HCEC 1CT (cell line): ENCODE results near the gene UBA3.

ENCODE experiments used
- DNase-seq: peaks from one replicate; pipeline ENCODE4 v3.0.0-alpha.2; 2017

Gene UBA3

GRCh38 chr3:69065318-69065964, 14.7 kb downstream of the UBA3 start:
- DNase-seq: no peak

DNA sequence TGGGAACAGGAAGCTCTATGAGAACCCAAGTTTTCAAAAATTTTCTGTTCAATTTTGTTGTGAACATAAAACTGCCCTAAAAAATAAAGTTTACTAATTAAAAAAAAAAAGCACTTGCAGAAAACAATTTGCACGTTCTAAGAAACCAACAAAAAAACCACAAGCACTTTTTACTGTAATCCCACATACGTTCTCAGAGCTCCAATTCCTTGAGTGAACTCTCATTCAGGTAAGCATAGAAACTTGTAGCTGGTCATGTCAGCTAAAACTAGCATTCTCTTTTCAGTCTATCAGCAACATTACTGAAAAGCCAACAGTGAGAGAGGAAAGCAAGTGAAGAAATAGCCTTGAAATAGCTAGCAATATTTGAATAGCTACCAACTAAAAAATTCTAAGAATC, 16.5 kb downstream of the UBA3 start:
- DNase-seq: no peak

DNA sequence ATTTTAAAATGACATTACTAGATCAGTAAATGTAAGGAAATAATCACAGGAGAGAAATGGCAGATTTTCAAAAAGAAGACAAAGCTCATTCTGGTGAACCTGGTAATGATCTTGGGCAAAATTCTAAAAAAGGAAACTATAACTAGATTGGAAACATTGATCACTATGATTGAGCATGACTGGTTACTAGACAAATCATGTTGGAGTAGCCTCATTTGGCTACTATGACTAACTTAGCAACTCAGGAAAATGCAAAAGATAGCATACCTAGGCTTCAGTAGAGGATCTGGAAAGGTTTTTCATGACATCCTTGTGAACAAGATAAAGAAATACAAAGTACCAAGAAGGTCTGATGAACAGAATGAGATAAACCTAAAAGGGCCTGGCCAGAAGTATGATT, 20.5 kb downstream of the UBA3 start:
- DNase-seq: no peak

DNA sequence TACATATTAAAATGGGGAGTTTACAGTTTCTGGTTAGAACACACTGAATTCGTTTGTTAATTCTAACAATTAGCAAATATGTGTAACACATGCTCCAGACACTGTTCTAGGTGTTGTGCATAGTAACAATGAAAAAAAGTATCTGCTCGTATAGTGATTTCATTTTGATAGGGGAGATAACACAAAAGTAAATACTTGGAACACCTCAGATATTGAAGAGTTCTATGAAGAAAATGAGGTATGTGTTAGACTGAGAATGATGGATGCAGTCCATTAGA, 21.3 kb downstream of the UBA3 start:
- no peak for DNase-seq

DNA sequence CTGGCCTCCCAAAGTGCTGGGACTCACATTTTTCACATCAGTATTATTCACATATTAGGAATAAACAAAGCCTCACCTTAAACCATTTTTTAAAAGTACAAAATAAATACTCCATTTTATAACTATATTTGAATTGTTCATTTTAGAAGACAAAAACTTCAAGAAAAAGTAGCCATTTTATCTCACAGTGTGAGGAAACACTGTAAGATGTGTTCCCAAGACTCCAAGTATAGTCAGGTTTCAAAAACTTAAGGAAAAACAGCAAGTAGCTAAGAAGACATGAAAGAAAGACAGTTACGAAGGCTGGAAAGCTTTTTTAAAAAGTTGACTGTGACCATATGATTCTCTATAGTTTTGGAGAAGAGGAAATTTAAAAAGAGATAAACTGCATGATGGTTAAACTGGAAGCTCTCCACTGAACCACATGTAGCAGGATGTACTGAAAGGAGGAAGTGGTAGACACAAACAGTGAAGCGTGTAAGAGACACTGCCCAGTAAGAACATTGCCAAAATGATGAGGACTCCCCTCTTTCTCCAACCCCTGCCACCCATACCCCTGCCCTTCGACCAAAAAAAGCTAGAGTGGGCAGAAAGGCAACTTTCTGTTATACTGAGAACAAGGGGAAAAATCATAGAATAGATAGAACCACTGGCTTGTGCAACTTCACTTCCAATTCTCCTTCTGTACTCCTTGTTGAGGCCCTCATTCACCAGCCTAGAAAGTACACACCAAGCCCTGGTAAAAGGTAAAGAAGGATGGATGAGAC, 21.8 kb downstream of the UBA3 start:
- DNase-seq: no peak

DNA sequence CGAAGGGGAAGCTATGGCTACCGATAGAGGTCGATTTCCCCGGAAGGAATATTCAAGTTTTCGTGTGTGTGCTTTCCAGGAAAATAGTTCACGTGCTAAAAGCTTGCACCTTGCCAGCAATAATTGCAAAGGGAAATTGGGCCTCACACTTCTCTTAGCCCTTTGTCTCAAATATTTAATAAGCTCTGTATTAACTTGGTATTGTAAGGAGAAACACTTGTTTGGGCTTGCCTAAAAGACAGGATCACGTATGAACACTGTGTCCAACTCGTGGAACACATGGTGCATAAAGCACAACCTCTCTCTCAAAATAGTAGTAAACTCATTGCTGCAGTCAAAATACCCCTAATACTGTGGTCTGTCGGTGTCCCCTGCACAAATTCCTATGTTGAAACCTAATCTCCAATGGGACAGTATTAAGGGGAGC, 27.7 kb downstream of the UBA3 start:
- DNase-seq: no peak

GRCh38 chr3:69051756-69052471, 28.3 kb downstream of the UBA3 start, which contains the start of gene TMF1:
TMF1 (minus strand) TSS chr3:69052333; CDS start chr3:69052086, 247 bp downstream.
- DNase-seq: peak; percentile 100

GRCh38 chr3:69048990-69049389, 31.2 kb downstream of the UBA3 start:
- no peak for DNase-seq

DNA sequence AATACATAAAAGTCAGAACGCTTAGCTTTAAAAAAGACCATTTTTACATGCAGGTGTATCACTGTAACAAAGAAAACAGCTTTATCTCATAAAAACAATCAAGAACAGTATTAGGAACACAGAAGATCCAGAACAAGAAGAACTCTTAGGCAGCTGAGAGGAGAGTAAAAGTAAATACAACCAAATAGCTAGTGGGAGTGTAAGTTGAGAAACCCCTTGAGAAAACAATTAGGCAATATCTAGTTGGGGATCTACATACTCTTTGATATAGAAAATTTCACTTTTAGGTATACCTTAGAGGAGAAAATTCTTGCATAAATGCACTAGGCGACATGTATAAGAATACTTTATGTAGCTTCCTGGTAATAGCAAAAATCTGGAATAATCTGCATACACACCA, 35.6 kb downstream of the UBA3 start:
- no peak for DNase-seq

- DNase-seq: peak; percentile 86
Measured at GRCh38 chr3:69033470-69033869, 46.7 kb downstream of the UBA3 start.

GRCh38 chr3:69032737-69033136, 47.4 kb downstream of the UBA3 start:
- DNase-seq: no peak

- DNase-seq: peak; percentile 63
Measured at GRCh38 chr3:69032142-69032541, 48.0 kb downstream of the UBA3 start.

DNA sequence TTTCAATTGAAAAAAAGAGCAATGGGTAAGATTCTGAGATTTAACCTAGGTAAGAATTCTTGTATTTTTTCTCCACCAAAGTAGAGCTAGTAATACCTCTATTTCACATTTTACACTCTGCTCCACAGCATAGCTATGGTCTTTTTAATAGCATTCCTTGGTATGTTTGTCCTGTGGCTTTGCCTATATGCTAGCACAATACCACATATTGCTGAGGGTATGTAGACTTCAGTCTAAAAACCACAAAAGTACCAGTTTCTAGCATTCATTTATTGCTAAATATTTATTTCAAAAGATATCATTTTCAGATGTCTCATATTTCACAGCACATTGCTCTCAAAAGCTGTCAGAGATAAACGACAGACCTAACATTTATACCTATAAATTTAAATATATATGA, 48.5 kb downstream of the UBA3 start:
- no peak for DNase-seq

DNA sequence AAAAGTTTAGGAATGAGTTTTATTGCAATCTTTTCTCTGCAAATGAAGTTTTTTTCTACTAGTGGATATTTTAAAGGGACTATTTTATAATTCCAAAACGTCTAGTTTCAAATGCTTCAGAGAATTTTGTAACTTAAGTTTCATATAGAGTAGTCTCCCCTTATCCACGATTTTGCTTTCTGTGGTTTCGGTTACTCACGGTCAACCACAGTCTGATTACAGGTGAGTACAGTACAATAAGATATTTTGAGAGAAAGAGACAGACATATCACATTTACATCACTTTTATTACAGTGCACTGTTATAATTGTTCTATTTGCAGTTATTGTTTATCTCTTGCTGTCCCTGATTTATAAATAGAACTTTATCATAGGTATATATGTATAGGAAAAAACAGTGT, 59.3 kb downstream of the UBA3 start:
- no peak for DNase-seq

DNA sequence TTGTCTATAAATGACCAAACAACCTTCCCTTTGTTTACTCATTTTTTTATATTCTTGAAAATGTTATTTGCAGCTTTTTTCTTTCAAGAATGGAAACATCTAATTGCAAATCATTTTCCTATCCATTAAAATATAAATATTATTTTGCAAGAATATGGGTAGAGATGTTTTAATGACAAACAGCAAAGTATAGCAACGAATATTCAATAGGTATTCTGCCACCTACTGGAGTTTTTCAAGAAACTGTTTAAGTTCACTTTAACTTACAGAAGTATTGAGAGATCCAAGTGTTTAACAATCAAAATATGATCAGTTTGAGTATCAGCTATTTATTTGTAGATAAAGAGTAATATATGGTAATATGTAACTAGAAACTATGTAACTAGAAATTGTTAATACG, 59.7 kb downstream of the UBA3 start:
- no peak for DNase-seq

DNA sequence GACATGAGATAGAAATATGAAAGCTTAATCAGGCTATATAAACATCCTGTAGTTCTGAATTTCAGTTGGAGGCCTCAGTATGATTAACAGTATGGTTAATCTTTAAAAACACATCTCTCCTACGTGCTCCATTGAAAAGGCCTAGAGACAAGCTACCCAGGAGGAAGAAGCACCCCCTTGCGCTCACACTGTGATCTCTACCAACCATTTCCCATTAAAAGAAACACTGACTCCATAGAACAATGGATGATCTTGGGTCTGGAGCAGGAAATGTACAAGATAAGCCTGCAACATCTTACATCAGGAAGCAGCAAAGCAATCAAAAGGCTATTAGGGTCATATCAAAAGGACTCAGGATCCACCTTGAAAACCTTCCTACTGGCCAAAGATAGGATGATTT, 63.3 kb downstream of the UBA3 start:
- no peak for DNase-seq

DNA sequence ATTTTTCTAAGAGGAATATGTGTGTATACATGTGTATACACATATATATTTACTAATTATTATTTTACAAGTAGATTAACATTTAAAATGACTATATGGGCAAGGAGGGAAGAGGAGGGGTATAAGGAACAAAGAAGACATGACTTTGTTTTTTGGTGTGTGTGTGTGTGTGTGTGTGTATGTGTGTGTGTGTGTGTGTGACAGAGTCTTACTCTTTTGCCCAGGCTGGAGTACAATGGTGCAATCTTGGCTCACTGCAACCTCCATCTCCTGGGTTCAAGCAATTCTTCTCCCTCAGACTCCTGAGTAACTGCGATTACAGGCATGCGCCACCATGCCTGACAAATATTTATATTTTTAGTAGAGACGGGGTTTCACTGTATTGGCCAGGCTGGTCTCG, 64.1 kb downstream of the UBA3 start:
- DNase-seq: no peak

DNA sequence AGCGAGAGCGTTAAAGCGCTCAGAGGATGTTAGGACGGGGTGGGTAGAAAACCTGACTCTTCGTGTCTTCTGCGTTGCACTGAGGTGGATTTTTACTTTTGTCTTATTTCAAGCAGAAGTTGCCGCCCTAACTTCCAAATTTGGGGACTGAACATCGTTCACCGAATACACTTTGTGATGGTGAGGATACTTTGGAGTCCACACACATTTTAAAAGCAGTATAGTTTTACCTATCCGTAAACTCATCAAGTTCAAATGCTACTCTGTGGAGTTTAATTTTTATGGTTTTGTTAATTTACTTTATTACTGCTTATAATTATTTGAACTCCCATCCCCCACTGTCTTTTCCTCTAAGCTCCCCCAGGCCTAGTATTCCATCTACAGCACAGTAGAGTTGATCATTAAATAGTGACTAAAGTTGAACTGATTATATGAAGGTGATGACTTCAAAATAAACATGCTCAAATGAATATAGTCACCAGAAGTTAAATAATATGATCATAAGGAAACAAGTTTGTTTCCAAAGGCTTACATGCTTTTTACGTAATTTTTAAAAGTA, 66.1 kb downstream of the UBA3 start:
- no peak for DNase-seq

DNA sequence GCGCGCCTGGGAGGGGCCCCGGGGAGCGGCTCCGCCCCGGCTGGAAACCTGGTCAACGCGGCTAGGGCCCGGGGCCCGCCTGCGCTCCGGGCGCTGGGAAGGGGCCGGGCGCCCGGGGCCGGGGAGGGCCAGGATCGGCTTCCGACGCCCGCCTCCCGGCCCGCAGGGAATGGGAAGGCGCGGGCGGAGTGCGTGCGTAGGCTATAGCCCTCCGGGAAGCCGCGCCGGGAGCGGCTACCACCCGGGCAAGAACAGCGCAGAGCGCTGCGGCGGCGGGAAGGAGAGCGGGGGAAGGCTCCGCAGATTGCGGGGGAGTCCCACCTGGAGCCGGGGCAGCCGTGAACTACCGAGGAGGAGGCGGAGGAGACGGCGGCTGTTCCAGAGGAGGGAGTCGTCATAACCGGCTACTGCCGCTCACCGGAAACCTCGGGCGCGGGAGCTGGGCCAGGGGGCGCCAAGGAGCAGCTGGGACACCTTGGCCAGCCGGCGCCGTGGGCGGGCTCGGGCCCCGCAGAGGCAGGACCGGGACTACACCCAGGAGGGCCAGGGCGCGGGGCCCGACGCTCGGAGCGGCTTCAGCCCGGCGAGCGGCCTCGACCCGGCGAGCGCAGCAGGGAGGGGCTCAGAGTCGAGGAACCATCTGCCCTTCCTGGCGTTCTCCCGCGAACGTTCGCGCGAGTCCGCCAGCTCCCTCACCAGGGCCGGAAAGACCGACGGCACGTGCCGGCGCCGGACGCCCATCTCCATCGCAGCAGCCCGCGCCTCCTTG, 66.7 kb downstream of the UBA3 start, which contains the start of gene EOGT:
Gene EOGT (minus strand): TSS at position 432 of the 769 bp plus-strand sequence. CDS start 3,838 bp downstream, outside the sequence.
- peak; percentile 86 for DNase-seq

- peak; percentile 71 for DNase-seq
Measured at GRCh38 chr3:69012800-69013252, 67.3 kb downstream of the UBA3 start.

- DNase-seq: peak; percentile 37
Measured at GRCh38 chr3:69012100-69012799, 67.9 kb downstream of the UBA3 start.

DNA sequence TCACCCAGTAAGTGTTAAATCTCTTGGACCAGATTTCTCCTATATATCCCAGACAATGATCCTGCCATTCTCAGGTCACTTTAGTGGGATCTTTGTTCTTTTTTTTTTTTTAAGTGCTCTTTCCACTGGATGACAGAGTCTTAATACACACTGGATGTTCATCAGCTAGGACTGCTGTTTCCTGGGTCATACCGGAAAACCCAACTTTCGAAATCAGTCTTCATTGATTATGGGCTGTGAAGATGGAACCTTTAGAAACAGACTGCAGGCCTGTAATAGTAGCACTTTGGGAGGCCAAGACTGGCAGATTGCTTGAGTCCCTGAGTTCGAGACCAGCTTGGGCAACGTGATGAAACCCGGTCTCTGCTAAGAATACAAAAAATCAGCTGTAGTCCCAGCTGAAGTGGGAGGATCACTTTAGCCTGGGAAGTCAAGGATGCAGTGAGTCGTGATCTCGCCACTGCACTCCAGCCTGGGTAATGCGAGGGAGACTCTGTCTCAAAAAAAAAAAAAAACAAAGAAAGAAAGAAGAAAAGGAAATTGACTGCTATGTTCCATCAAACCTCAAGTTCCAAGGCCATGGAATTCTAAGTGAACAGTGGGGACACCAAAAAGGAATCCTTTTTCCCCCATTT, 69.0 kb downstream of the UBA3 start:
- DNase-seq: peak; percentile 12
